Fibroblast of skin of back (primary cell): ENCODE results near the gene ARL15.

ENCODE experiments used
- DNase-seq: peaks from one replicate; pipeline ENCODE4 v3.0.0-alpha.2; 2013

ARL15 gene

DNA sequence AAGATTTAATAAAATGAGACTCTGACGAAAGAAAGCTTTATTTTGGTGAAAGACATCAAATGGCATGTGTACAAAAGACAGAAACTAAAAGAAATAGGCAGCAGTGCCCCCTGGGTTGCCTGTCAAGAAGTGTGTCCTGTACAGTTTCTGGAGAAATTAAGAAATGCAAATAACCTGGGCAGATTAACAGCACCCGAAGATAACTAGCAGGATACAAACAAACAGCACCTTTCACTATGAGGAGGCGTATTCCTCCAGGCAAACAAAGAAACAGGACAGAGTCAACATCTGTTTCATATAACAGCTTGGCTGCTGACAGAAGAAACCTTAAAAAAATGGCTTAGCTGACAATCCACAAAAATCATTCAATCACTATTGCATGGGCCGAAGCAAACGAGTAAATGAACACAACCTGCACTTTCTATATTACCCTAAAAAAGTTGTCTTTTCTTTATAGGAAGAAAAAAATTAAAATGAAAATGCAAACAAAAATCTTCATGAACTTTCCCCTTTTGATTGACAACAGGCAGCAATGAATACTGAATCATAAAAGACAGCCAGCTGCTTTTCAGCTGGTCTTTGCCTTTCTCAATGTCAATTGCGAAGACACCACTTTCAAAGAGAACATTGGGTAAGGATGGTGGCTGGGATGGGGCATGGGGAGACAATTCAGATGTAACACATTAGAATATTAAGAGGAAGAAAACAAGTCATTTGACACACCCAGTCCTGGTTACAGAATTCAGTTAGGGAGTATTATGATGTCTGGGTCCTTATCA, 162.1 kb downstream of the ARL15 start:
- DNase-seq: no peak

DNA sequence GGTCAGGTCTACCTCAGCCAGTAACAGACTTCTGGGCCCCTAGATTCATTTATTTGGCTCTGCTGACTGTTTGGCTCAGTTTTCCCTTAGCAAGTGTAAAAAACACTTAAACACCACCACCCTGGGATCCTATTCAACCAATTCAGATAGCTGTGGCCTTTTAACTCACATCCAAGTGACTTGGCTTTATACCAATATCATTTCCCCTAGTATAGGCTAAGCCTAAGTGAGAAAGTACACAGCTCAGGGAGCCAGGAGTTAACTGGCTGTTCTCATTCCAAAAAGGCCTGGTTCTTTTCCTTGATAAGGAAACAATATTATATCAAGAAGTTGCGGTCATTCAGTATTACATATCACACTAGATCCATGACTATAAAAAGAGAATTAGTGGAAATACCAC, 163.5 kb downstream of the ARL15 start:
- no peak for DNase-seq

DNA sequence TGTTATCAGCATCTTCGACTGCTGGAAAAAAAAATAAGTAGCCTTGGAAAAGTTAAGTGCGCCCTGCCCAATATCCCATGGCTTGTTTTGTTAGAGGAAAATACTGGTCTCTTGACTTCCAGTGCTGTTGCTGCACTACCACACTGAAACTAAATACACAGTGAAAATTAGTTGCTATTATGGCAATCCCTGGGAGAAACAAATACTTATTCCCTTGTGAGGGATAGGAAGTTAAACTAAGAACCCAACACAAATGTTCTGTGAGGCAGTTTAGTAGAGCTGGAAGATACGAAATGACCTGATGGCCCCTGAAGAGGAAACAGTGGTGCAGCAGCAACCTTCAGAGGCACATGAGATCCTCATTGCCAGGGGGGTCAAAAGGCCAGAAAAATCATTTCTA, 164.0 kb downstream of the ARL15 start:
- DNase-seq: no peak

GRCh38 chr5:54140247-54140840, 170.0 kb downstream of the ARL15 start:
- DNase-seq: no peak

- DNase-seq: no peak
These were observed 173.6 kb downstream of the ARL15 start for GRCh38 chr5:54136516-54137440.

GRCh38 chr5:54135042-54135441, 175.3 kb downstream of the ARL15 start:
- DNase-seq: peak; percentile 65

- DNase-seq: no peak
These were observed 176.5 kb downstream of the ARL15 start for GRCh38 chr5:54133917-54134316.

- no peak for DNase-seq
These were observed 189.9 kb downstream of the ARL15 start for GRCh38 chr5:54120473-54120872.

DNA sequence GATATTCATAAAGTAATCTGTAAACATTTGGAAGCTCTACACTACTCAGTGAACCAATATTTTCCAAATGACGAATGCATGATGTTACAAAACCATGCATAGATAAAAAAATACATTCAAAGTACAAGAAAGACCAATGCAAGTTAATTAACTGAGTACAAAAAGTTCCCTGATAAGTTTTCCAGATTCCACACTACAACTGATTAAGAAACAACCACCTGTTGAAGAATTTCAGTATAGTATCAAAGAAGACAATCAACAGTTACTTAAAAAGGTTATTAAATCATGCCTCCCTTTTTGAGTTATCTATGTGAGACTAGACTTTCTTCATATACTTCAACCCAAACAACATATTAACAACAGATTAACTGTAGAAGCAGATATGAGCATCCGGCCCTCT, 192.4 kb downstream of the ARL15 start:
- DNase-seq: no peak

- peak; percentile 39 for DNase-seq
These were observed 194.5 kb downstream of the ARL15 start for GRCh38 chr5:54115735-54116403.

DNA sequence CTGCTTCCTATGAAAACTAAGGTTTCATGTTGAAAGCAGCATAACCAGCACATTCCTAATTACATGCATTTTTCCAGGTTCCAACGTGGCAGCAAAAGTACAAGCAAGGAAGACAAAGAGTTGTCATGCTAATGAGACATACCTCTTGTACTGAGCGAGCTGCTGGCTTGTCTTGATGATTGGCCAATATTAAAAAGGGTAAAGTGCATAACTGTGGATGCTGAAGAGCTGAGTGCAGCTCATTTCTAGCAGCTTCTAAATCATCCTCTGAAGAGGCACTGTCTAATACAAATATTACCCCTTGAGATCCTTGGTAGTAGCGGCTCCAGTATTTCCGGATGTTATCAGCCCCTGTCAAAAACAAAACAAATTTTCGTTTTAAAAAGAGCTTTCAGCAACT, 197.3 kb downstream of the ARL15 start:
- no peak for DNase-seq

GRCh38 chr5:54109626-54110330, 200.6 kb downstream of the ARL15 start:
- DNase-seq: no peak

GRCh38 chr5:54108136-54108535, 202.2 kb downstream of the ARL15 start:
- peak; percentile 12 for DNase-seq

DNA sequence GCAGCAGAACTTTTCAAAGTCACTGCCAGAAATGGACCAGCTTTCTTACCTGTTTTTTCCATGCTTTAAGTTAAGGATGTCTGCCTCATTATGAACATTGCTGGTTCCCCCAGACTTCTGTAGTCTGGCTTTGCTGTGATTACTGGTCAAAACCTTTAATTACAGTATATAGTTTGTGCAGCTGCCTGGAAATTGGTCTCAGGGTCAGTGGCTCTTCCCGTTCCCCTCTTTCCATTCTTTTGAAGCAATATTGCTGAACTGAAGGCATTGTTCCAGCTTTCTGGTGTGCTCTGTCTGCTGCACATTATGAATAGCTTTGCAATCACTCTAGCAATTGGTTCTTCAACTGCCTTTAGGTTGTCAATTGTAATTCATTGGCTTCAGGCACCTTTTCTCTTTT, 206.5 kb downstream of the ARL15 start:
- no peak for DNase-seq

DNA sequence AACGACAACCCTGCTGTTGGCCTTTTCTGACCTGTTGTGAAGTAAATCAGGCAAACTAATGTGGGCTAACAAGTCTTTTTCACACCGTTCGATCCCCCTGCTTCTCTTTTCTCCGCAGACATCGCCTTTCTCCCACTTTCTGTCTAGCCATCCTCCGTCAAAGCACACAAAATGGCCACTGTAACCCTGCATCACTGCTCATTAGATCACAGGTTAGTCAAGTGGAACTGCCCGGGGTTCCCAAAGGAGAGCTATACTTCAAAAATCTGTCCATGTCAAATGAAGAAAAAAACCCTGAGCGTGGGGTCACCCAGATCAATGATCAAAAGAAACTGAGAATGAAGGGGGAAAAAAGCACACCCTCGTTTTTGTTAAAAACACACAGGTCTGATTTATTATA, 212.1 kb downstream of the ARL15 start:
- DNase-seq: no peak

DNA sequence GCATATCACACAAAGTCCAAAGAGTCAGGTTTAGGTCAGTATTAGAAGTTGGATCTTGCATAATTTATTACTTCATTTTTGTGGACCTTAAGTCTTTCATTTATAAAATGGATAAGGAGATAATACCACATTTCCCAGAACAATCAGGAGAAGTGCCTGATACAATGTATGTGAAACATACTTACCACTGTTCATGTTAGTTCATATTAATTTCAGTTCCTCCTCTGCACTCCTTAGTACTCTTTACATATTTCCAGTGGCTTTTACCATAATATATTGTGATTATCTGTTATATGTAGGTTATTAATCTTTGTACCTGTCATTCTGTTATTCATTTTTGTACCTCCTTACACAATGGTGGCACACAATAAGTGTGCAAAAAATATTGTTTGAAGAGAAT, 214.4 kb downstream of the ARL15 start:
- no peak for DNase-seq

- no peak for DNase-seq
These were observed 215.7 kb downstream of the ARL15 start for GRCh38 chr5:54094706-54095105.

DNA sequence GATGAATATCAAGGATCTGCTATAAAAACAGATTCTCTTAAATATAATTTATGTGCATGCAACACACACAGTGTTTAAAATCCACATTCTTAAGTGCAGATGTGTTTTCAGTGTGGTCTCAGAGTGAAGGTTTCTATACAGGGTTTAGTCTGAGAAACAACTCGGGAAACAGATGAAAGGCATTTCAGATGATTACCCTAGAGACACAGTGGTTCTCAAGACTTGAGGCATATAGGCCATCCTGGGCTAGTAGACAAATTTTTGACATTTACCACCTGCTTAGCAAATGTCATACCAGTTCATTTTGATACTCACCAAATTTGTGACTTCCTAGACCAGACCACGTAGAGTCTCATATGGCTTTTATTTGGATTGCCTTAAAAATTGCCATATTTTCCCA, 216.5 kb downstream of the ARL15 start:
- no peak for DNase-seq

DNA sequence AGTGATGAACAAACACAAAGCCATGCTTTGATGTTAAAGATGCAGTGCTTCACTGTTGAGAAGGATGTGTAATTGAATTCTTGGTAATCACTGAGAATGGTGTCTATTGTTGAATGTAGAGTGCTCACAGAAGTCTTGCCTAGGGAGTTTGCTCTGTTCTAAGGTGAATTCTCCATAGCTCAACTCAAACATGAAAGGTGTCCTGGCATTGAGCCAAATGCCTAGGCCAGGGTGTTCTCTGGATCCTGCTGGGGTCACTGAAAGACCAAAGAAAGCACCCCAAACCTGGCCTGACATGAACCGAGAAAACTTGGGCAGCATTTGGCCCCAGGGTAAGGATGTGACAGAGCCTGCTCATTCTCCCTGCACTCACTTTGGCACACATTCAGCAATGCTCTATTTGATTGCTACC, 217.3 kb downstream of the ARL15 start:
- no peak for DNase-seq

GRCh38 chr5:54091307-54092130, 218.9 kb downstream of the ARL15 start:
- peak; percentile 60 for DNase-seq

GRCh38 chr5:54090495-54091120, 219.8 kb downstream of the ARL15 start:
- DNase-seq: peak; percentile 94
